Subcutaneous abdominal adipose tissue (tissue), 5 donors: ENCODE data around the gene ITPR1.

ENCODE experiments used
- H3K27ac ChIP-seq: one replicate; pipeline ENCODE4 v1.7.0; 2013; ENCODE audit warnings: low read depth, mild to moderate bottlenecking, inconsistent platforms, low read length, moderate library complexity
- H3K27me3 ChIP-seq, 5 donors: one replicate each; pipeline ENCODE4 v1.7.0; 2013; ENCODE audit warnings: low read length in 5 of 5, inconsistent platforms in 1 of 5; ENCODE audit not compliant: control insufficient read depth in 5 of 5, insufficient read depth in 4 of 5
- H3K36me3 ChIP-seq, 5 donors: one replicate each; pipeline ENCODE4 v1.7.0; 2013; ENCODE audit warnings: low read length in 5 of 5; ENCODE audit not compliant: control insufficient read depth in 5 of 5, insufficient read depth in 5 of 5
- H3K4me1 ChIP-seq, 5 donors: one replicate each; pipeline ENCODE4 v1.7.0; 2013; ENCODE audit warnings: low read length in 5 of 5, mild to moderate bottlenecking in 3 of 5, moderate library complexity in 1 of 5; ENCODE audit not compliant: control insufficient read depth in 5 of 5, insufficient read depth in 5 of 5
- H3K4me3 ChIP-seq, 5 donors: one replicate each; pipeline ENCODE4 v1.7.0; 2013; ENCODE audit warnings: low read length in 5 of 5, low read depth in 1 of 5
- H3K9ac ChIP-seq, 5 donors: one replicate each; pipeline ENCODE4 v1.7.0; 2013; ENCODE audit warnings: low read length in 5 of 5, mild to moderate bottlenecking in 4 of 5, moderate library complexity in 3 of 5
- H3K9me3 ChIP-seq, 5 donors: one replicate each; pipeline ENCODE4 v1.7.0; 2013; ENCODE audit warnings: low read length in 5 of 5; ENCODE audit not compliant: control insufficient read depth in 5 of 5
- donor health status: healthy.
- donor health status: healthy.
- donor health status: healthy.
- donor health status: healthy.
- donor health status: healthy.

The ITPR1 gene

GRCh38 chr3:4741404-4742307 lies 248.5 kb downstream of the ITPR1 start:
- Histone ChIP-seq H3K9me3 (peaks cover 0 to 2% (median 0%) of the 10 kb centered on the region in 5 donors), H3K4me3 (peak overlapping the region in 2 of 5 donors; percentile 3 to 4), H3K27ac (peak overlapping the region; percentile 86), H3K9ac (peak overlapping the region in 4 of 5 donors; percentile 23 to 67 (median 44)), H3K4me1 (peaks cover 13 to 59% (median 37%) of the 10 kb centered on the region in 5 donors), H3K36me3 (peaks cover 0 to 4% (median 0%) of the 10 kb centered on the region in 5 donors), H3K27me3 (no peaks in the 10 kb centered on the region)

- peaks cover 13 to 59% (median 39%) of the 10 kb centered on the region in 5 donors for H3K4me1 ChIP-seq
These were observed 249.2 kb downstream of the ITPR1 start for GRCh38 chr3:4742359-4742758.

GRCh38 chr3:4743371-4743770 lies 250.2 kb downstream of the ITPR1 start:
- Histone ChIP-seq H3K27me3 (no peaks in the 10 kb centered on the region), H3K27ac (peak overlapping the region; percentile 86), H3K4me1 (peaks cover 13 to 66% (median 43%) of the 10 kb centered on the region in 5 donors), H3K4me3 (no peak overlapping the region), H3K9ac (no peak overlapping the region), H3K9me3 (peaks cover 0 to 2% (median 0%) of the 10 kb centered on the region in 5 donors), H3K36me3 (peaks cover 0 to 3% (median 0%) of the 10 kb centered on the region in 5 donors)

More at GRCh38 chr3:4742359-4742758, 249.2 kb downstream of the ITPR1 start:
- Histone ChIP-seq H3K9ac (peak overlapping the region in 4 of 5 donors; percentile 23 to 67 (median 44)), H3K36me3 (peaks cover 0 to 3% (median 0%) of the 10 kb centered on the region in 5 donors), H3K4me3 (no peak overlapping the region), H3K27me3 (no peaks in the 10 kb centered on the region), H3K27ac (peak overlapping the region; percentile 86), H3K9me3 (peaks cover 0 to 2% (median 0%) of the 10 kb centered on the region in 5 donors)

GRCh38 chr3:4744405-4745234 lies 251.5 kb downstream of the ITPR1 start:
- no peak overlapping the region for H3K4me3 ChIP-seq
- H3K9me3 ChIP-seq, result peaks cover 0 to 2% (median 0%) of the 10 kb centered on the region in 5 donors
- no peak overlapping the region for H3K9ac ChIP-seq
- peaks cover 15 to 61% (median 44%) of the 10 kb centered on the region in 5 donors for H3K4me1 ChIP-seq
- H3K36me3 ChIP-seq, result peaks cover 0 to 3% (median 0%) of the 10 kb centered on the region in 5 donors
- H3K27ac ChIP-seq, result peak overlapping the region; percentile 42
- no peaks in the 10 kb centered on the region for H3K27me3 ChIP-seq

- Histone ChIP-seq H3K9ac (no peak overlapping the region), H3K36me3 (peaks cover 0 to 3% (median 0%) of the 10 kb centered on the region in 5 donors), H3K4me3 (no peak overlapping the region), H3K9me3 (no peaks in the 10 kb centered on the region), H3K4me1 (peaks cover 15 to 61% (median 47%) of the 10 kb centered on the region in 5 donors), H3K27me3 (no peaks in the 10 kb centered on the region), H3K27ac (peak overlapping the region; percentile 42)
These were observed 252.1 kb downstream of the ITPR1 start for GRCh38 chr3:4745235-4745610.

- Histone ChIP-seq H3K4me3 (no peak overlapping the region), H3K27ac (no peak overlapping the region), H3K36me3 (peaks cover 0 to 3% (median 0%) of the 10 kb centered on the region in 5 donors), H3K9ac (no peak overlapping the region), H3K4me1 (peaks cover 15 to 61% (median 47%) of the 10 kb centered on the region in 5 donors), H3K27me3 (no peaks in the 10 kb centered on the region), H3K9me3 (no peaks in the 10 kb centered on the region)
These were observed 253.3 kb downstream of the ITPR1 start for GRCh38 chr3:4746241-4746958.

GRCh38 chr3:4748127-4748526 lies 255.0 kb downstream of the ITPR1 start:
- no peak overlapping the region for H3K27ac ChIP-seq
- no peak overlapping the region for H3K9ac ChIP-seq
- H3K4me3 ChIP-seq, result no peak overlapping the region
- peaks cover 18 to 54% (median 47%) of the 10 kb centered on the region in 5 donors for H3K4me1 ChIP-seq
- no peaks in the 10 kb centered on the region for H3K9me3 ChIP-seq
- H3K36me3 ChIP-seq, result peaks cover 0 to 3% (median 0%) of the 10 kb centered on the region in 5 donors
- no peaks in the 10 kb centered on the region for H3K27me3 ChIP-seq

GRCh38 chr3:4748701-4749378 lies 255.7 kb downstream of the ITPR1 start:
- Histone ChIP-seq H3K9ac (no peak overlapping the region), H3K36me3 (peaks cover 0 to 3% (median 0%) of the 10 kb centered on the region in 5 donors), H3K4me3 (no peak overlapping the region), H3K27me3 (no peaks in the 10 kb centered on the region), H3K27ac (no peak overlapping the region), H3K4me1 (peaks cover 18 to 49% (median 47%) of the 10 kb centered on the region in 5 donors), H3K9me3 (no peaks in the 10 kb centered on the region)

GRCh38 chr3:4749567-4750002 lies 256.4 kb downstream of the ITPR1 start:
- Histone ChIP-seq H3K4me3 (no peak overlapping the region), H3K36me3 (peaks cover 0 to 3% (median 0%) of the 10 kb centered on the region in 5 donors), H3K9ac (no peak overlapping the region), H3K27ac (peak overlapping the region; percentile 87), H3K9me3 (no peaks in the 10 kb centered on the region), H3K4me1 (peaks cover 18 to 49% (median 47%) of the 10 kb centered on the region in 5 donors), H3K27me3 (no peaks in the 10 kb centered on the region)
